ENCODE measurements around the gene MACROD2.

MACROD2 gene

DNA sequence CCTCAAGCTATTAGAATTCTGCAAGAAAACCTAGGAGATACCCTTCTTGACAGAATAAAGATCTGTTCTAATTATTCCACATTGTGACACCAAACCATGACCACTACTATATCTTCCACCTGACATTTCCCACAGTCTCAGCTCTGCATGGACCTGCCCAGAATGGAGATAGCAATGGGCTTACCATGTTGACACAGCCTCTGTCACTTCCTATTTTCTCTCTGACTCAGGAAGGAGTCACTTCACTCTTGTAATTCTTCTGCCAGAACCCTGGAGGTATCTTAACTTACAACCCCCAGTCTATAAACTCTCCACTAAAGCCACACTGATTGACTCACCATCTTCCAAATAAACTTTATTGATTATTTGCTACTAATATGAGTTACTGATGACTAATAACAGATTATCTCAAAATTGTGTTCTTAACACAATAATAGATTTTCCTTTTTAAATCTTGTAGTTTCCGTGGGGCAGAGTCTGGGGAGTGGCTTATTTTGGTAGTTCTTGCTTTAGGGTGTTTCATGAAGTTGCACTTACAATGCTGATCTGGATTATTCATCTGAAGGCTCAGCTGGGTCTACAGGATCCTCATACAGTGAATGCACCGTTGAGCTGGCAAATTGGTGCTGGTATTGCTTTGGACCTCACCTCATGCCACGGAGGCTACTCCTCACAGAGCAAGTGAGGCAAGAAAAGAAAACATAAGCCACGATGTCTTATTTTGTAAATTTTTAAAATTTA is 1708.0 kb downstream of the MACROD2 start:
- Histone ChIP-seq H3K4me3 (ENCODE audit: insufficient read depth, low read length, poor library complexity, severe bottlenecking) (no peak overlapping the region), H3K27me3 (ENCODE audit: low read length) (no peaks in the 10 kb centered on the region), H3K9me3 (ENCODE audit: insufficient read depth, low read length) (no peaks in the 10 kb centered on the region), H3K9ac (ENCODE audit: low read length) (no peak overlapping the region), H2AFZ (ENCODE audit: low read depth, low read length, severe bottlenecking) (no peak overlapping the region), H3K4me2 (ENCODE audit: low read depth, low read length, poor library complexity, severe bottlenecking) (no peak overlapping the region), H3K9me2 (replicated peaks; ENCODE audit: insufficient read depth, low read length) (0 out of 2 replicates have a peak, but pooled peaks cover 3% of the 10 kb centered on the region), H4K20me1 (ENCODE audit: low read depth, low read length) (no peaks in the 10 kb centered on the region), H3K36me3 (ENCODE audit: low read length) (no peaks in the 10 kb centered on the region), H3K79me2 (ENCODE audit: insufficient read depth, low read length) (no peaks in the 10 kb centered on the region), H3F3A (ENCODE audit: insufficient read depth) (no peaks in the 10 kb centered on the region), H3K27ac (ENCODE audit: low read depth, low read length) (no peak overlapping the region)
- TF ChIP-seq EZH2phosphoT487 (conservative IDR thresholded peaks at IDR 0.05; ENCODE audit: low read length) (no peak), CTCF (IDR thresholded peaks at IDR 0.05; ENCODE audit: insufficient read depth, low read length, poor library complexity, severe bottlenecking) (no peak)

- H3K9me3 ChIP-seq (ENCODE audit: insufficient read depth, low read length) = no peaks in the 10 kb centered on the region
- H3K4me2 ChIP-seq (ENCODE audit: low read depth, low read length, poor library complexity, severe bottlenecking) = no peak overlapping the region
- H3K9ac ChIP-seq (ENCODE audit: low read length) = no peak overlapping the region
- no peaks in the 10 kb centered on the region for H3F3A ChIP-seq (ENCODE audit: insufficient read depth)
- H4K20me1 ChIP-seq (ENCODE audit: low read depth, low read length) = no peaks in the 10 kb centered on the region
- H3K9me2 ChIP-seq (replicated peaks; ENCODE audit: insufficient read depth, low read length) = 0 out of 2 replicates have a peak, but pooled peaks cover 3% of the 10 kb centered on the region
- H3K4me3 ChIP-seq (ENCODE audit: insufficient read depth, low read length, poor library complexity, severe bottlenecking) = no peak overlapping the region
- TF ChIP-seq CTCF (IDR thresholded peaks at IDR 0.05; ENCODE audit: insufficient read depth, low read length, poor library complexity, severe bottlenecking) (no peak), EZH2phosphoT487 (conservative IDR thresholded peaks at IDR 0.05; ENCODE audit: low read length) (no peak)
- H3K79me2 ChIP-seq (ENCODE audit: insufficient read depth, low read length) = no peaks in the 10 kb centered on the region
- H3K27me3 ChIP-seq (ENCODE audit: low read length) = no peaks in the 10 kb centered on the region
- no peak overlapping the region for H2AFZ ChIP-seq (ENCODE audit: low read depth, low read length, severe bottlenecking)
- H3K27ac ChIP-seq (ENCODE audit: low read depth, low read length) = no peak overlapping the region
- H3K36me3 ChIP-seq (ENCODE audit: low read length) = no peaks in the 10 kb centered on the region
Measured at GRCh38 chr20:15705975-15706374, 1710.7 kb downstream of the MACROD2 start.

GRCh38 chr20:15706719-15707118 is 1711.4 kb downstream of the MACROD2 start:
- no peak overlapping the region for H3K27ac ChIP-seq (ENCODE audit: low read depth, low read length)
- no peak overlapping the region for H3K4me2 ChIP-seq (ENCODE audit: low read depth, low read length, poor library complexity, severe bottlenecking)
- 0 out of 2 replicates have a peak, but pooled peaks cover 3% of the 10 kb centered on the region for H3K9me2 ChIP-seq (replicated peaks; ENCODE audit: insufficient read depth, low read length)
- no peak overlapping the region for H3K9ac ChIP-seq (ENCODE audit: low read length)
- H2AFZ ChIP-seq (ENCODE audit: low read depth, low read length, severe bottlenecking) = no peak overlapping the region
- H3F3A ChIP-seq (ENCODE audit: insufficient read depth) = no peaks in the 10 kb centered on the region
- no peaks in the 10 kb centered on the region for H3K79me2 ChIP-seq (ENCODE audit: insufficient read depth, low read length)
- no peaks in the 10 kb centered on the region for H4K20me1 ChIP-seq (ENCODE audit: low read depth, low read length)
- H3K9me3 ChIP-seq (ENCODE audit: insufficient read depth, low read length) = no peaks in the 10 kb centered on the region
- no peaks in the 10 kb centered on the region for H3K36me3 ChIP-seq (ENCODE audit: low read length)
- no peaks in the 10 kb centered on the region for H3K27me3 ChIP-seq (ENCODE audit: low read length)
- H3K4me3 ChIP-seq (ENCODE audit: insufficient read depth, low read length, poor library complexity, severe bottlenecking) = no peak overlapping the region
- TF ChIP-seq EZH2phosphoT487 (conservative IDR thresholded peaks at IDR 0.05; ENCODE audit: low read length) = no peak
- TF ChIP-seq CTCF (IDR thresholded peaks at IDR 0.05; ENCODE audit: insufficient read depth, low read length, poor library complexity, severe bottlenecking) = no peak
